Psoas muscle (tissue), 8 donors: ENCODE measurements around the gene MOCS1. TPM values are rescaled to one million over a fixed set of nuclear protein-coding genes. Genes with fewer than 3 reads are reported as not detected.

Source experiments
- ATAC-seq, 4 donors: fragments of 200-7000 bp; cut with Tn5 transposase; one replicate each; pipeline ENCODE4 v1.9.1; 2020; ENCODE audit warnings: moderate library complexity in 3 of 4, mild to moderate bottlenecking in 2 of 4
- DNase-seq, 2 donors: peaks; one replicate each; pipeline ENCODE4 v3.0.0-alpha.2; 2020
- H3K27ac ChIP-seq: fragments of 200-600 bp; one replicate; pipeline ENCODE4 v1.8.0; 2022
- H3K27me3 ChIP-seq, 3 donors: fragments of 200-600 bp in 1 of 3; one replicate each; pipeline versions ENCODE4 v1.6.1 to v1.8.0; 2013 to 2022; ENCODE audit warnings: low read length in 2 of 3, mild to moderate bottlenecking in 2 of 3, moderate library complexity in 1 of 3; ENCODE audit not compliant: insufficient read depth in 3 of 3
- H3K36me3 ChIP-seq, 2 donors: fragments of 200-600 bp in 1 of 2; one replicate each; pipeline versions ENCODE4 v1.6.1 to v1.8.0; 2013 to 2022; ENCODE audit warnings: low read depth in 1 of 2, mild to moderate bottlenecking in 1 of 2, moderate library complexity in 1 of 2; ENCODE audit not compliant: insufficient read depth in 1 of 2
- H3K4me1 ChIP-seq: fragments of 200-600 bp; one replicate; pipeline ENCODE4 v1.8.0; 2022
- H3K4me3 ChIP-seq: fragments of 200-600 bp; one replicate; pipeline ENCODE4 v1.8.0; 2022; ENCODE audit warnings: mild to moderate bottlenecking
- H3K9me3 ChIP-seq: fragments of 200-600 bp; one replicate; pipeline ENCODE4 v1.8.0; 2022
- WGBS, 3 donors: extraction: QIAGEN DNeasy Blood & Tissue Kit; methylation state at CpG; one replicate each; pipeline versions ENCODE4 v1.1.6 to v1.1.7; 2013; 5-methylcytosine and 5-hydroxymethylcytosine counted together
- intact Hi-C, 2 donors: fragments of 100-400 bp; cut with DNase I; formaldehyde crosslinking; loops; one replicate each; pipeline versions ENCODE4 v1.11.0 to v1.14.2; 2022
- polyA plus RNA-seq, 3 donors: library from polyadenylated mRNA; stranded (reverse); fragments of 200-250 nt; gene quantifications; one replicate each; pipeline ENCODE4 v1.2.3, GENCODE V29; 2013
- total RNA-seq, 4 donors: library from RNA; stranded (reverse); fragmentation: NEBNext Ultra II Directional in 2 of 4; extraction: Animal tissue kit (Norgen Biotek cat#: 25700) in 2 of 4; gene quantifications; one replicate each; pipeline versions ENCODE4 v1.2.1 to v1.2.4, GENCODE V29; 2021 to 2023
- TF ChIP-seq, protein P1 (sequence below): fragments of 200-600 bp; IDR thresholded peaks from one replicate; pipeline ENCODE4 v1.8.0; 2022; ENCODE audit warnings: antibody characterized with exemption
- donor health status: healthy with polysubstance abuse.
- donor health status: DM: no; HTN: no; CAD: no; lungs with moderate emphysema.
- donor health status: Bipolar disorder and iron deficiency.
- donor health status: healthy.
- donor health status: DM: yes; HTN: yes; CAD: no.
- donor health status: DM: no; HTN: no; CAD: no.
- donor health status: DM: no; HTN: no; CAD: no.
- donor health status: DM: yes; HTN: yes; CAD: no.

MOCS1 gene
- total and polyA plus RNA-seq, 7 donors = 17.3 to 44.2 (median 32.5) TPM

GRCh38 chr6:39927159-39927558 is 7.1 kb downstream of the MOCS1 start:
- Histone ChIP-seq H3K4me3 (no peak overlapping the region), H3K27ac (peak overlapping the region; percentile 94), H3K27me3 (no peaks in the 10 kb centered on the region), H3K9me3 (no peaks in the 10 kb centered on the region), H3K4me1 (peaks cover 86% of the 10 kb centered on the region), H3K36me3 (peaks cover 12 to 43% of the 10 kb centered on the region in 2 donors)
- DNase-seq = no peak
- ATAC-seq = peak; percentile 61 to 70 (median 62)
- intact Hi-C loops = no loop called here
- TF ChIP-seq, protein P1, sequence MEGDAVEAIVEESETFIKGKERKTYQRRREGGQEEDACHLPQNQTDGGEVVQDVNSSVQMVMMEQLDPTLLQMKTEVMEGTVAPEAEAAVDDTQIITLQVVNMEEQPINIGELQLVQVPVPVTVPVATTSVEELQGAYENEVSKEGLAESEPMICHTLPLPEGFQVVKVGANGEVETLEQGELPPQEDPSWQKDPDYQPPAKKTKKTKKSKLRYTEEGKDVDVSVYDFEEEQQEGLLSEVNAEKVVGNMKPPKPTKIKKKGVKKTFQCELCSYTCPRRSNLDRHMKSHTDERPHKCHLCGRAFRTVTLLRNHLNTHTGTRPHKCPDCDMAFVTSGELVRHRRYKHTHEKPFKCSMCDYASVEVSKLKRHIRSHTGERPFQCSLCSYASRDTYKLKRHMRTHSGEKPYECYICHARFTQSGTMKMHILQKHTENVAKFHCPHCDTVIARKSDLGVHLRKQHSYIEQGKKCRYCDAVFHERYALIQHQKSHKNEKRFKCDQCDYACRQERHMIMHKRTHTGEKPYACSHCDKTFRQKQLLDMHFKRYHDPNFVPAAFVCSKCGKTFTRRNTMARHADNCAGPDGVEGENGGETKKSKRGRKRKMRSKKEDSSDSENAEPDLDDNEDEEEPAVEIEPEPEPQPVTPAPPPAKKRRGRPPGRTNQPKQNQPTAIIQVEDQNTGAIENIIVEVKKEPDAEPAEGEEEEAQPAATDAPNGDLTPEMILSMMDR = no peak
- 82 to 95% (median 84%) methylated on average over 11 of the region's 11 CpGs for WGBS, 3 donors

DNA sequence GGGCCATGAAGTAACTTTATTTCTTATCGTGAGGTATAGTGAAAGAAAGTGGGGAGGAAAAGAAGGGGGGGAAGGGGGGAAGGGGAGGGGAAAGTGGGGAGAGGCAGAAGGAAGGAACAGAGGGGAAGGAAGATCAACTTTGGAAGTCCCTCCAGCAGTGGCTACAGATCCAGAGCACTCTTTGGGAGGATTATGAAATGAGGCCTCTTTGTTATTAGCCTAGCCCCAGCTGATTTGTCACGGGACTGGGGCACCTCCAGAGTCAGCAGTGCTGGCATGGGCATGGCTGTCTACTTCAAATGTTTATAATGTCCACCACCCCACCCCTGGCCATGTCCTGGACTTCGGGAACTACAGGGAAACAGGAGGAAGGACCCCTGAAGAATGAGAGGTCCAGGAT is 7.6 kb downstream of the MOCS1 start:
- DNase-seq (no peak), ATAC-seq (peak; percentile 17 to 50 (median 26))
- peaks cover 81% of the 10 kb centered on the region for H3K4me1 ChIP-seq
- H3K4me3 ChIP-seq = no peak overlapping the region
- H3K27ac ChIP-seq = peak overlapping the region; percentile 94
- WGBS, 3 donors = 48 to 78% (median 61%) methylated on average over 3 of the region's 3 CpGs
- TF ChIP-seq, protein P1 = no peak
- no peaks in the 10 kb centered on the region for H3K27me3 ChIP-seq
- intact Hi-C loops = no loop called here
- peaks cover 12 to 48% of the 10 kb centered on the region in 2 donors for H3K36me3 ChIP-seq
- H3K9me3 ChIP-seq = no peaks in the 10 kb centered on the region

- intact Hi-C loops = no loop called here
- ATAC-seq = no peak
Observed at GRCh38 chr6:39925931-39926290, 8.4 kb downstream of the MOCS1 start.

GRCh38 chr6:39925191-39925930 is 8.9 kb downstream of the MOCS1 start:
- intact Hi-C loops = no loop called here
- TF ChIP-seq, protein P1 = no peak
- no peaks in the 10 kb centered on the region for H3K27me3 ChIP-seq
- no peak for DNase-seq
- peaks cover 68% of the 10 kb centered on the region for H3K4me1 ChIP-seq
- H3K4me3 ChIP-seq = no peak overlapping the region
- WGBS, 3 donors = 93 to 95% (median 94%) methylated on average over 22 of the region's 22 CpGs
- ATAC-seq = no peak
- peaks cover 12 to 61% of the 10 kb centered on the region in 2 donors for H3K36me3 ChIP-seq
- H3K27ac ChIP-seq = peak overlapping the region; percentile 41
- H3K9me3 ChIP-seq = no peaks in the 10 kb centered on the region

More at GRCh38 chr6:39925931-39926290, 8.4 kb downstream of the MOCS1 start:
- no peaks in the 10 kb centered on the region for H3K9me3 ChIP-seq
- H3K4me3 ChIP-seq = no peak overlapping the region
- 87 to 98% (median 92%) methylated on average over 3 of the region's 3 CpGs for WGBS, 3 donors
- H3K27ac ChIP-seq = peak overlapping the region; percentile 41
- no peak for DNase-seq
- peaks cover 12 to 56% of the 10 kb centered on the region in 2 donors for H3K36me3 ChIP-seq
- no peaks in the 10 kb centered on the region for H3K27me3 ChIP-seq
- peaks cover 74% of the 10 kb centered on the region for H3K4me1 ChIP-seq
- TF ChIP-seq, protein P1 = no peak

- no peak overlapping the region for H3K4me3 ChIP-seq
- H3K4me1 ChIP-seq = peaks cover 57% of the 10 kb centered on the region
- peak overlapping the region; percentile 50 for H3K27ac ChIP-seq
- intact Hi-C loops = no loop called here
- TF ChIP-seq, protein P1 = no peak
- H3K27me3 ChIP-seq = no peaks in the 10 kb centered on the region
- WGBS, 3 donors = 47 to 65% (median 51%) methylated on average over 6 of the region's 6 CpGs
- H3K9me3 ChIP-seq = no peaks in the 10 kb centered on the region
- DNase-seq (no peak), ATAC-seq (no peak)
- H3K36me3 ChIP-seq = peaks cover 12 to 71% of the 10 kb centered on the region in 2 donors
Observed at GRCh38 chr6:39924283-39924682, 10.0 kb downstream of the MOCS1 start.
